HG02943 (cell line): ENCODE data around the gene NFIA.

Source experiments
- ATAC-seq: cut with Tn5 transposase; IDR thresholded peaks from one replicate; pipeline ENCODE4 v1.9.1; 2021; ENCODE audit warnings: mild to moderate bottlenecking, low read depth, moderate library complexity; ENCODE audit not compliant: unreplicated experiment

Gene NFIA

DNA sequence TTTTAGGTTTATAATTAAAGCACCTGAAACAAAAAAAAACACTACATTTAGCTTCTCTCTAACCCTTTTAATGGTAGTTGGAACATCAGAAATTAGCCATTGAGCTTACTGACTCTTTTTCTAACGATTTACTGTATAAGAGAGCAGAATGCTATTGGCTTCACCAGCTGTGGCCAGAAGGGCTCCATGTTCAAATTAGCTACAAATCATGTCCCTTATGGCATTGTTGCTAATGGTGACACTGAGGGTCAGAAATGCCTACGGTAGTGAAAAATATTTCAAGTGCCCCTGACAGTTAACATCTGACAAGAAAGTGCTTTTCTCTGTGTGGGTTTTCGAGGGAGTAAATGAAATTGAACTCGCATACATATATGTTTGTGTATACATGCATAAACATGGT is 232.7 kb downstream of the NFIA start:
- ATAC-seq: no peak

DNA sequence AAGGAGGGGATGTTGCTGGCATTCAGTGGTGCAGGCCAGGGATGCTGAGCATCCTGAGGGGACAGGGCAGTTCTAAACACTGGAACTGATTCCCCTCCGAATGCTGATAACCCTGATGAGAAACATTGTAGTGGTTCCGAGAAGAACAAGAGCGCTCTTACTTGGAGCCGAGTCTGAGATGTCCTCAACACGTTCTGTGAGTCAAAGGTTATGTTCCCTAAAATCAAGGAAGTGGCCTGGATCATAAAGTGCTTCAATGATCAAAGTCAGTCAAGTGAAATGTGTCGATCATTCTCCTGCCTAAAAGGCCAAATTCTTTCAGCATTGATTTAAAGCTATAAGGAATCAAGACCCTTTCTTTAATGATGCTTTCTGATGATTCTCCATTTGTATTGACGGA is 234.1 kb downstream of the NFIA start:
- ATAC-seq: no peak

DNA sequence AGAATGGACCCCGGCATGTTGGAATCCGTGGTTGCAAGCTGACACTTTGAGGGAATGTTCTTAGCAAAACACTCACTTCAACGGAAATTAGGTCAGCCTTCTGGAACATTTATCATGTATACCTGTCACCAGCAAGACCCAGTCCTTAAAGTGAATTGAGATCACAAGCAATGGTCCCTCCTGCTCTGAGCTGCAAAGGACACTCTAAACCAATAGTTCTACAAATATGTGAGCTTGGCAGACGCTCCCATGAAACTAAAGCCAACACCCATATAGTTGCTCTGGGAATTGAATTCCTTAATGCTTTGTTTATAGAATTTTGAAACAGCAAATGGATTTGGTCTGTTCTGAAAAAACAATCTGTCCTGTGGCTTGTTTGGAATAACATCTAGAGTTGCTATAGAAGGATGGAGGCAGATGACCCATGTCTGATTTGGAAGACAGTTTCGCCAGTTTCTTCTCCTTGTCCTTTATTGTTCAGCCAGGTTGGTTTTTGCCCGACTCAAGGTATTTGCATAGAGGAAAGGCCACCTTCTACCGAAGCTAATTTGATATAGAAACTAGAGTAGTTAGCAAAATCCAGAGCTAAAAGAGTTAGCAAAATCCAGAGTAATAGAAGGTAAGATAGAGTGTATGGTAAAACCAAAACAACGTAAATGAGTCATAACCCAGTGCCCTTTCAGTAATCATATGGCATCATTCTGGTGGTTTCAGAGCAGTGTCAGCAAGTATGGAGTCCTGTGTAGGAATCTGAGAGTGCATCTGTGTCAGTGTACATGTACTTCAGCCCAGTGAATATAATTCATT is 236.2 kb downstream of the NFIA start:
- ATAC-seq: peak; percentile 99

DNA sequence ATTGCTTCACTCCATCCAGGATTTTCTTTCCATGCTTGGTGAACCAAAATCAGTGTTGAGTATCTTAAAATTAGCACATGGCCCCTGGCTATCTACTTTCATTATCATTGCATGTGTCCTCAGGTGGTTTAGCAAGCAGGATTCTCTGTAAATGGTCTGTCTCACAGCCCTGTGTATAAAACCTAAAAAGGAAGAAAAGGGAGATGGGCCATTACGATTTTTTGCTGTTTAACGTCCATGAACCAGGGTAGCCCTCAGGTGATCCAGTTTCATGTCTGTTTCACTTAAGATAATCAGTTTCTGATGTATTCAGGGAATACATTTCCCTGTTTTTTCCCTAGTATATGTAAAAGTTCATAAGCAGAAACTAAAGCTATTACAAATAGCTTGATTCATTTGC is 238.2 kb downstream of the NFIA start:
- ATAC-seq: no peak

DNA sequence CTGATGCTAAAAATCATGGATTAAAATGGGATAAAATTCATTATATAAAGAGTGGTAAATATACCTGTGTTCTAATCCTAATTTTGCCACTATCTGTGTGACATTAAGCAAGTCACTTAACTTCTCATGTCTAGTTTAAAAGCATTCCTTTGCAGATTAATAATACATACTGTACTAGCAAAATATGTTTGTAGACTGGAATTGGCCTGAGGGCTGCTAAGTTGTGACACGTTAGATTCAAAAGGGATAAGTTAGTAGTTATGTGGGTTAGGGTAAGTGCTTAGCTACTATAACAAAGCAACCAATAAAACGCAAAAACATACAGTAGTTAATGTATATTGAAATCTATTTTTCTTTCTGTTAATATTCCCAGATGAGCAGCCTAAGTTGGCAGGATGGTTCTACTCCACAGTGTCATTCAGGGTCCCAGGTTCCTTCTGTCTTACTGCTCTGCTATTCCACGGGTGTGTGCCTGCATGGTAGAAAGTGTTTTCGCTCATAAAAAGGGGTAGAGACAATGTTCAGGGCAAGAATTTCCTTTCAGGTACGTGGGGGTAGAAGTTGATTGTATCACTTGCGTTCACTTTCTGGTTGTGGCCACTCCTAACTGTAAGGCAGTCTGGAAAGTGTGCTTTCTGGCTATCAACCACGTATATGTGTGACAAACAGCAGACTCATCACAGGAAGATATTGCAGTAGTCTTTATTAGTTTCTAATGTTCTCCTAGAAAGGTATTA is 239.8 kb downstream of the NFIA start:
- no peak for ATAC-seq

DNA sequence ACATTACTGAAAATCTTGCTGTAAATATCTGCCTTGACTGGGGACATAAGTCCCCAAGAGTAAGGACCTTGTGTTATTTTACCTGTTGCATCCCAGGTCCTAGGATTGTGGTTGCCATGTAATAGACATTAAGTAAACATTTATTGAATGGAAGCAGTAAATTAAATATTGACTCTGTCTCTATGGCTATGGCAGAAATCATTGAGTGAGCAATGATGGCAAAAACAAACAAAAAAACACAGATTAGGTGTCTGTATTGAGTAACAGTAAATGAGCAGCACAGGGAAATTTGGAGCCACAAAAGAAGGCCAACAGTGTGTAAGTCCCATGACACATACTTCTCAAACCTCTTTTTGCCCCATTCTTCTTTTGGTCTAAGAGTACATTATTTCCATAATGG is 240.4 kb downstream of the NFIA start:
- no peak for ATAC-seq

DNA sequence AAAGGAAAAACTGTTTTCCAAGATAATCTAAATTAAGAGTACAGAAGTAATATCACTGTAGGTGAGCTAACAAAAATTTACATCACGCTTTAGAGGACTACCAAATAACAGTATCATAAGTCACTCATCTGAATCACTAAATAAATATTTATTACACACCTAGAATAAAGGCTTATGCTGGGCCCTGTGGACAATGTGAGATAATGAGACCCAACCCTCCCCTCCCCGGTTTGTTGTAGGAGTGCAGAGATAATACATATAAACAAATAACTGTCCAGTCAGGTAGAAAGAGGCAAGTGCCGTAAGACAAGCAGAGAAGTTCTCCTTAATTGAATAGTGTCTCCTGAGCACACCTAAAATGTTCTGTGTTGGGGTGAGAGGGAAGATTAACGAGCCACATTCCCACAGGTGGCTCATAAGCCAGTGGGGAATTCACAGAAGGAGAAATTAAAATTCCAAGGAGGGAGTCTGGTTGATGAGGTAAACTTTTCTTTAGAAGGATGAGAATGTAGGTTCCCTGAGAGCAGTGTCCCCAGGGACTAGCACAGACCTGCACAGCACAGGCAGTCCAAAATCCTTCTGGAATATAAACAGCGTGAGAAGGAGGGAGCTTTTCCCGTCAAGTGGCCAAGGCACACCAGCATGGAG is 241.4 kb downstream of the NFIA start:
- ATAC-seq: no peak

DNA sequence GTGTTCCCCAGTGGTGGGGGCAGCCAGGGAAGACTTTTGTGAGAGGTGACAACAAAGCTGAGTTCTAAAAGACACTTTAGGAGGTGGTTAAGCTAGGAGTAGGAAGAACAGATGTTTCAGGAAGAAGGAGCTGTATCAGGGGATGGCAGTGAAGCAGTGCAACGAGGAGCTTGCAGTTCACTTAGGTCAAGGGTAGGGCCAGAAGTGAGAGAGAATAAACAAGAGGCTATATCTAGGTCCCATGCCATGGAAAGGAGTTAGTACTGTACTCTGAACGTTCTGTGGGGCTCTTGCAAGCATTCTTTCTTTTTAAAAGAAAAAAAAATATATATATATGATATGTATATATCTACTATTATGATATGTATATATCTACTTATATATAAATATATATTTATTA is 244.4 kb downstream of the NFIA start:
- no peak for ATAC-seq

DNA sequence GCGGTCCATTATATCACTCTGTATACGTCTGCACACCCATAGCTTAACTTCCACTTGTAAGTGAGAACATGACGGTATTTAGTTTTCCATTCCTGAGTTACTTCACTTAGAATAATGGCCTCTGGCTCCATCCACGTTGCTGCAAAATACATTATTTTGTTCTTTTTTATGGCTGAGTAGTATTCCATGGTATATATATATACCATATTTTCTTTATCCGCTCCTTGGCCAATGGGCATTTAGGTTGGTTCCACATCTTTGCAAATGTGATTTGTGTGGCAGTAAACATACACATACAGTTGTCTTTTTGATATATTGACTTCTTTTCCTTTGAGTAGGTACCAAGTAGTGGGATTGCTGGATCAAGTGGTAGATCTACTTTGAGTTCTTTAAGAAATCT is 245.1 kb downstream of the NFIA start:
- no peak for ATAC-seq

DNA sequence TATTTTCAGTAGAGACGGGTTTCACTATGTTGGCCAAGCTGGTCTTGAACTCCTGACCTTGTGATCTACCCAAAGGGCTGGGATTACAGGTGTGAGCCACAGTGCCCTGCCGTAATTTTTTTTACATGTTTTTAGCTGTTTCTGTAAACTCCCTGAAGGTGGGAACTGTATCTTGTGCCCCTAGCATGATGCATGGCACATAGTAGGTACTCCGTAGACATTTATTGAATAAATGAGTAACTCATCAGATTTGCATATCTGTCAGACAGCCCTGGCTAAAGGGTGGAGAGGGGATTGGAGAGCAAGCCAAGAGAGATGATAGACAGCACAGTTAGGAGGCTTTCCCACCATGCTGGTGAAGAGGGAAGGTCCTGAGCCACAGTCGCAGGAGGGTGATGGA is 247.2 kb downstream of the NFIA start:
- ATAC-seq: no peak

DNA sequence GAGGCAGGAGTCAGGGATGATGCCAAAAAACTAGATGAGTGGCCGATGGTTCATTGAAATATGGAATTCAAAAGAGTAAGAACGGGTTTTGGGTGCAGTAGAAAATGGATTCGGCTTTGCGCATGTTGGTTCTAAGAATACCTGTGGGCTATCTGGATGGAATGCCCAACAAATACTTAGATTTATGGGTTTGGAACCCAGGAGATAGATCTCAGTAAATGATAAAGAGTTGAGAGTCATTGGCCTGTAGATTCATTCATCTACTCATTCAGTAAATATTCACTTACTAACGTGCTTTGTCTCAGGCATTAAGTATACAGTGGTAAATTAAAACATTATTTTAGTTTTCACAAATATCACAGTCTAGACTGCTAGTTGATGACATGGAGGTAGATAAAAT is 247.7 kb downstream of the NFIA start:
- no peak for ATAC-seq

DNA sequence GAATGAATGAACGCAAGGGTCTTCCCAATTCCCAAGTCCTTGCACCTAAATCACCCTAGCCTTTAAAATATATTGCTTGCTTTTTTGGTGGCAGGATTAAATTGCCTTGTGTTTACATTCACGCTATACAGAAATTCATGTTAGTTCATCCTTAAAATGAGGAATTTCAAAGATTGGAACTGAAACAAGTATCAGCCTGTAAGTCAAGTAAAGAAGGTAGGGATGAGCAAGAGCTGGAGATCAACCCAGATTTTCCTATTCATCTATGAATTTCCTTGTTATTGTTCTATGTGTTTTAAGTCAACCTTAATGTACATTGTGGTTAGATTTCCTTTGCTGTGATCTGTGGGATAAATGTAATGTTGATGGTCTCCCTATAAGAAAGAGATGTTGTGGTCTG is 248.2 kb downstream of the NFIA start:
- no peak for ATAC-seq

DNA sequence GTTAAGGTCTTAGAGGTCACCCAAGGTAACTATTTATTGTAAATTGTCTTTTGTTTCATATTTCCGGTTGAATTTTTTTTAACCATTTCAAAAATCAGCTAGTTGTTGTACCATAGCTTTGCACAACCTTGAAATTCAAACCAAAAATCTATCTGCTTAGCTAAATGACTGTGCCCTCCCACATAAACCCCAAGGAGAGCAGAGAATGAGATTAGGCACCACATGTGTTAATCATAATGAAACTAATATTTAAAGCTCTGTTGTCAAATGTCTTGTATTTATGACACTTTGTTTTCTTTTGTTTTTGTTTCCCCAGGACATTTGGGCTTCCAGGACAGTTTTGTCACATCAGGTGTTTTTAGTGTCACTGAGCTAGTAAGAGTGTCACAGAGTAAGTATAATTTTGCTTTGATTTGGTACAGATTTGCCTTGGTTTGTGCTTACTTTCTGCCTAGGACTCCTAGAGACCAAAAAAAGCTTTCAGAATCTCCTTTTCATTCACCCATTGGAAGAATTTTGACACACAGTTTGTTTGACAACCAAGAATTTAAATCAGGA is 249.9 kb downstream of the NFIA start:
- peak; percentile 94 for ATAC-seq

DNA sequence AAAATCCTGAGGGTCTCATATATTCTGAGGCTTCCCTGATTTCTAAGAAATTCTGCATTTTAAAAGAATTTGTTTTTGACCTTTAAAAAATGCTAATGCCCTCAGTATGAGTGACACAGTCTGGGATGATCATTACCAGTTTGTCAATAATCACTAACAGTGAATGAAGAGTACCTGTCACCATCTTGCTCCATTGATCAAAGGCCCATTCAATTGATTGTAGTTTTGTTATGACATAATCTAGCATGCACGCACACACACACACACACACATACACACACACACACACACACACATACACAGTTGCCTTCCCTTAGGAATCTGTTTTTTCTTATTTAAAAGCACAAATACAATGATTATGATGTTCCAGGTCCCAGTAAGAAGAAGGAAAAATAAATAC is 250.4 kb downstream of the NFIA start:
- ATAC-seq: no peak

DNA sequence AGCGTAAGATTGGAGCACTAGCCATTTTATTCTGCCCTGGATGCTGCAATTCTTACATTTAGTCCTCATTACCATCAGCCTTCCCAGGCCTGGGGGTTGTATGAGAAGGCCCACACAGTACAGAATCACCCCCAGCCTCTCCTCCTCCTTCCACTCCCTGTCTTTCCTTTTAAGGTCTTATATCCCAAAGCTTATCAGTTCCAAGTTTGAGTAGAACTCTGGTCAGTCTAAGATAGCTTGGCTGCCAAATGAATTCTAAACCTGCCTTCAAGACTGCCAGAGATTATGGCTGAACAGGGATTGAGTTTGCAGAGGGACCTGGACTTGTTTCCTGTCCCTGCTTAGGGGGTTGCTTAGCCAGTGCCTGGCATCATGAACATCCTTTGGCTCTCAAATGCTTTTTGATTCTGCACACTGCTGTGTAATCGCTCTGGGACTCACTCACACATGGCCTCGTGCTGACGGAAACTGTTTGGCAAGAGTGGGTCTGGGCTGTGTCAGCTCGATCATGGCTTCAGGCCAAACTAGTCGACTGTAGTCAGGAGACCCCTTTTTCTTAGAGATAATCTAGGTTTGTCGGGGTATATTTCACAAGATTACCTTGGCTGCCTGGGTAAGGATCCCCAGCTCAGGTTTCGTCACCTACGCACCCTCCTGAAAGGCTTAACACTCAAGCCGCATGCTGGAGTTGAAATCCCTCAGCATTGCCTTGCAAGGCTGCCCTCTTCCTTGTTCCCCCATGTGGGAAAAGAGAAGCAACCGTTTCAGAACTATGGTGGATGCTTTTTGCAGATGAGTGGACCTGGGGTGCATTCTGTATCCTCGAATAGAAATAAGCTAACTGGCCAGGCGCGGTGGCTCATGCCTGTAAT is 252.6 kb downstream of the NFIA start:
- no peak for ATAC-seq

DNA sequence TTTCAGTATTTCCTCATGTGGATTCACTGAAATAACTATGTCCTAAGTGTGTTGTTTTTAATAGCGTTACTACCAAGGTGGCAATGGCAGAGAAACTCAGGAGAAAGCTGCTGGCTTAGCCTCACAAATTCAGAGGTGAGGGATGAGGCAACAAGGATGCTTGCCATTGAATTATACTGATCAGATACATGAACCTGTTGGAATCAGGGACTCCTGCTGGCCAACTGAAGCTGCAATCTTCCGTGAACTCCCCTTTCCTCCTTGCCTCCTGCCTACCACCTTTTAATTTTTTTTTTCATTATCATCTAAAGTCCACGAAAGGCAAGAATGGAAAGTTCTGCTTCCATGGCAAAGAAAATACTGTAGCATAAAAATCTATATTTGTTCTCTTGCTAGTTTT is 254.7 kb downstream of the NFIA start:
- ATAC-seq: no peak

DNA sequence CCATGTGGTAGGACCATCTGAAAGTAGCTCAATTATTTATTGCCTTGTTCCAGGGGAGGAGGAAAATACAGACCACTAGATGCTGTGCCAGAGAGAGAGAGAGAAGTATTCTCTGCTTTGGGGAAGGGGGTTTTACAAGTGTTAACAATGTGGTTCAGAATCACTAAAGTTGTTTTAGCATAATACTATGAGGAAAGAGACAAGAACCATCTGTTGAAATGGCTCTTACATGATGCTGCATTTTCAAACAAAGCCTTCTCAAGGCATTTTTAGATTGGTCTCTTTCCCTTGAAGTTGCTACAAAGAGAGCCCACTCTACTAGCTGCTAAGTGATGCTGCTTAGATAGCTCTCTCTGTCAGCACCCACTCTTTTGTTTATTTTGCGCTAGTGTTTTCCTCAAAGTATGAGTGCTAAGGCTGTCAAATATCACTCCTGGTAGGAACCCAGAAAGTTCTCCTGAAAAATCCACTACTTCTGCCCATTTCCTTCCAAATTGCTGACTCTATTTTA is 255.1 kb downstream of the NFIA start:
- ATAC-seq: no peak

DNA sequence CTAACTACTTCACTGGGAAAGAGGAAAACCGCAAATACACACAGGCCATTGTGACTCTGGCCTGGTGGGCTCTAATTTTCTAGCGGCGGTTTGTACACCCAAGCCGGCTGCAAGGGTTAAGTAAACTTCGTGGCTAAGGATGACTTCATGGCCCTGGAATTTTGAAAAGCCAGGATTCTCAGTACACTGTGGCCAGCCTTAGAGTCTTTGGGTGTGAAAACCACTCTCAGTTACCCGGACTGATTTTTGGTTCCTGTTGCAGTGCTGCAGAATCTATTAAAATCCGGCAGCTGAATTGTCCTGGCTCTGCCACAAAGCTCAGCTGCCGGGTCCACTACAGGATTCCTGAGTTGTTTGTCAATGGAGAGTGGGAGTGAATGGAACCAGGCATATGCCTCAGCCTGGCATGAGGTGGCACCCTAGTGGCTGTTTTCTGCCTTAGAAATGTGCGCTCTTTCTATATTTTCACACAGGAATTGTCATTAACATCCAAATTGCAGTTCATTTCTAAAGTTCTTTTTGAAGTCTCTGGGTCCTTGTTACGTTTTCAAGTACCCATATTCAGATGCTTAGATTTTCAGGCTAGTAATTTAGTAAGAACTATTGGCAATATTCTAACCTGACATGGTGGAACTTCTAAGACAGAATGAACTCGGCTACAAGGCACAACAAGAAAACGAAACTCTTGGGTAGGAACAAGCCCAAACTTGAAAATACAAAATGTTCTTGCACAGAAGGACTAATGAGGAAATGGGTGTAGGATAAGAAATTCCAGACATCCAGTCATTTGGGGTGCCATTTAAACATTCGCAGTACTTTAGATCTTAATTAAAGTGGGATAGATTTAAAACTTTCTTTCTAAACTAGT is 255.9 kb downstream of the NFIA start:
- no peak for ATAC-seq

DNA sequence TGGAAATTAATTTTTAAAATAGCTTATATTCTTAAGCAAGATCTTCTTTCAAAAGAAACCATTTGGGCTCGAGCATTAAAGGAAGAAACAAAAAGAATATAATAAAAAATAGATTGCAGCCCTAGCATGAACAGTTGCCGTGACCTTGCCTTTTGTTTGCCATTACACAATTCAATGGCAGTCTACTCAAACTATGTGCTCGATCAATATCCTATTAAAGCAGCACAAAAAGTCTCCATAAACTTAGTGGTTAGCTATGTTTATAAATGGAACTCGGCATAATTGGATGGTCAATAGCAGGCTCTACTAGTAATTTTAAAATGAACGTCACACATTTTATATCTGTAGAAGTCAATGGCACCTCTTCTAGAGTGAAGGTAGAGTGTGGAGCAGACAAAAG is 256.5 kb downstream of the NFIA start:
- ATAC-seq: no peak
